IPS DF 6.9 (cell line): Measurements from ENCODE around the gene OR52K2.

Experiments used
- DNase-seq: peaks from one replicate; pipeline ENCODE4 v3.0.0-alpha.2; 2013; ENCODE audit warnings: low read depth, low spot score
- H3K27ac ChIP-seq: one replicate; pipeline ENCODE4 v1.5.1; 2013; ENCODE audit warnings: low read length, control low read depth
- H3K27me3 ChIP-seq: 2 replicates; pipeline ENCODE4 v1.6.1; 2013; ENCODE audit warnings: mild to moderate bottlenecking, low read length; ENCODE audit not compliant: control insufficient read depth, insufficient read depth
- H3K36me3 ChIP-seq: 2 replicates; pipeline ENCODE4 v1.6.1; 2013; ENCODE audit warnings: low read length; ENCODE audit not compliant: control insufficient read depth, insufficient read depth
- H3K4me1 ChIP-seq: 2 replicates; pipeline ENCODE4 v1.6.1; 2013; ENCODE audit warnings: low read length; ENCODE audit not compliant: control insufficient read depth, insufficient read depth
- H3K4me3 ChIP-seq: 2 replicates; pipeline ENCODE4 v1.5.1; 2013; ENCODE audit warnings: mild to moderate bottlenecking, low read length
- H3K9me3 ChIP-seq: 2 replicates; pipeline ENCODE4 v1.6.1; 2013; ENCODE audit warnings: low read length, inconsistent platforms; ENCODE audit not compliant: control insufficient read depth, insufficient read depth
- WGBS: extraction: QIAGEN DNeasy Blood & Tissue Kit; methylation state at CpG from one replicate; pipeline ENCODE4 v1.1.7; 2013; ENCODE audit warnings: mixed read lengths, missing lambda C conversion rate; ENCODE audit not compliant: insufficient read length, insufficient coverage; 5-methylcytosine and 5-hydroxymethylcytosine counted together

Gene OR52K2

GRCh38 chr11:4454021-4454420 lies 4.9 kb downstream of the OR52K2 start:
- no peaks in the 10 kb centered on the region for H3K36me3 ChIP-seq
- H3K4me3 ChIP-seq = no peak overlapping the region
- no peaks in the 10 kb centered on the region for H3K27me3 ChIP-seq
- H3K27ac ChIP-seq = no peak overlapping the region
- no peaks in the 10 kb centered on the region for H3K4me1 ChIP-seq
- no peak for DNase-seq
- H3K9me3 ChIP-seq = no peaks in the 10 kb centered on the region

- H3K27me3 ChIP-seq = no peaks in the 10 kb centered on the region
- no peak overlapping the region for H3K4me3 ChIP-seq
- no peaks in the 10 kb centered on the region for H3K9me3 ChIP-seq
- no peaks in the 10 kb centered on the region for H3K36me3 ChIP-seq
- H3K4me1 ChIP-seq = no peaks in the 10 kb centered on the region
- WGBS = no CpG with 5 or more reads among the region's 1 CpG
- no peak overlapping the region for H3K27ac ChIP-seq
- no peak for DNase-seq
Observed at GRCh38 chr11:4455419-4455818, 6.3 kb downstream of the OR52K2 start.

- no CpG with 5 or more reads among the region's 4 CpGs for WGBS
Observed at GRCh38 chr11:4459500-4459899, 10.4 kb downstream of the OR52K2 start.

GRCh38 chr11:4460151-4460550 lies 11.1 kb downstream of the OR52K2 start:
- no peaks in the 10 kb centered on the region for H3K27me3 ChIP-seq
- DNase-seq = no peak
- H3K4me3 ChIP-seq = no peak overlapping the region
- no peak overlapping the region for H3K27ac ChIP-seq
- H3K9me3 ChIP-seq = no peaks in the 10 kb centered on the region
- no CpG with 5 or more reads among the region's 4 CpGs for WGBS
- no peaks in the 10 kb centered on the region for H3K36me3 ChIP-seq
- H3K4me1 ChIP-seq = no peaks in the 10 kb centered on the region

More at GRCh38 chr11:4459500-4459899, 10.4 kb downstream of the OR52K2 start:
- DNase-seq = no peak
- H3K9me3 ChIP-seq = no peaks in the 10 kb centered on the region
- H3K4me3 ChIP-seq = no peak overlapping the region
- H3K27ac ChIP-seq = no peak overlapping the region
- H3K27me3 ChIP-seq = no peaks in the 10 kb centered on the region
- H3K4me1 ChIP-seq = no peaks in the 10 kb centered on the region
- no peaks in the 10 kb centered on the region for H3K36me3 ChIP-seq

GRCh38 chr11:4464216-4465159 lies 15.4 kb downstream of the OR52K2 start:
- Histone ChIP-seq H3K9me3 (no peaks in the 10 kb centered on the region), H3K27me3 (no peaks in the 10 kb centered on the region), H3K4me3 (no peak overlapping the region), H3K36me3 (no peaks in the 10 kb centered on the region), H3K27ac (no peak overlapping the region), H3K4me1 (0 out of 2 replicates have a peak, but pooled peaks cover 2% of the 10 kb centered on the region)
- WGBS = no CpG with 5 or more reads among the region's 5 CpGs
- DNase-seq = no peak

- no peak for DNase-seq
- no CpG with 5 or more reads among the region's 1 CpG for WGBS
Observed at GRCh38 chr11:4465407-4465806, 16.3 kb downstream of the OR52K2 start.

GRCh38 chr11:4466131-4466870 lies 17.2 kb downstream of the OR52K2 start:
- Histone ChIP-seq H3K4me3 (no peak overlapping the region), H3K9me3 (no peaks in the 10 kb centered on the region), H3K36me3 (no peaks in the 10 kb centered on the region), H3K4me1 (0 out of 2 replicates have a peak, but pooled peaks cover 2% of the 10 kb centered on the region), H3K27ac (no peak overlapping the region), H3K27me3 (no peaks in the 10 kb centered on the region)
- DNase-seq = no peak
- no CpG with 5 or more reads among the region's 5 CpGs for WGBS

More at GRCh38 chr11:4465407-4465806, 16.3 kb downstream of the OR52K2 start:
- Histone ChIP-seq H3K4me3 (no peak overlapping the region), H3K9me3 (no peaks in the 10 kb centered on the region), H3K36me3 (no peaks in the 10 kb centered on the region), H3K4me1 (0 out of 2 replicates have a peak, but pooled peaks cover 2% of the 10 kb centered on the region), H3K27ac (no peak overlapping the region), H3K27me3 (no peaks in the 10 kb centered on the region)

- H3K27me3 ChIP-seq = no peaks in the 10 kb centered on the region
- H3K9me3 ChIP-seq = no peaks in the 10 kb centered on the region
- no peak overlapping the region for H3K27ac ChIP-seq
- H3K4me3 ChIP-seq = no peak overlapping the region
- H3K36me3 ChIP-seq = no peaks in the 10 kb centered on the region
- 0 out of 2 replicates have a peak, but pooled peaks cover 2% of the 10 kb centered on the region for H3K4me1 ChIP-seq
- no peak for DNase-seq
Observed at GRCh38 chr11:4466871-4467442, 17.9 kb downstream of the OR52K2 start.

- Histone ChIP-seq H3K27ac (no peak overlapping the region), H3K36me3 (no peaks in the 10 kb centered on the region), H3K4me1 (0 out of 2 replicates have a peak, but pooled peaks cover 2% of the 10 kb centered on the region), H3K9me3 (no peaks in the 10 kb centered on the region), H3K4me3 (no peak overlapping the region), H3K27me3 (no peaks in the 10 kb centered on the region)
- DNase-seq = no peak
- WGBS = no CpG with 5 or more reads among the region's 3 CpGs
Observed at GRCh38 chr11:4467811-4468606, 18.9 kb downstream of the OR52K2 start.

- H3K27ac ChIP-seq = no peak overlapping the region
- WGBS = no CpG with 5 or more reads among the region's 1 CpG
- peaks cover 1% of the 10 kb centered on the region; the same call in 1 of the 2 replicates for H3K4me1 ChIP-seq
- no peak overlapping the region for H3K4me3 ChIP-seq
- no peak for DNase-seq
- H3K36me3 ChIP-seq = no peaks in the 10 kb centered on the region
- no peaks in the 10 kb centered on the region for H3K9me3 ChIP-seq
- no peaks in the 10 kb centered on the region for H3K27me3 ChIP-seq
Observed at GRCh38 chr11:4479644-4480043, 30.5 kb downstream of the OR52K2 start.
